Measurements from ENCODE around the gene ABHD14A.
"Not testable (repeated sequence)": the region's sequence is repeated elsewhere in the genome, so short reads cannot be mapped to it uniquely, and the experiment has no call there.

ABHD14A gene

GRCh38 chr3:51928438-51928837 is 46.4 kb upstream of the ABHD14A start:
- no peaks in the 10 kb centered on the region for H3K9me3 ChIP-seq (ENCODE audit: low read length)
- no peaks in the 10 kb centered on the region for H3F3A ChIP-seq (ENCODE audit: insufficient read depth, low read length)
- H3K4me2 ChIP-seq (ENCODE audit: low read length) = no peak overlapping the region
- H4K20me1 ChIP-seq (ENCODE audit: insufficient read depth, low read length) = no peaks in the 10 kb centered on the region
- H3K4me3 ChIP-seq (ENCODE audit: low read depth, low read length, poor library complexity, severe bottlenecking) = no peak overlapping the region
- no peaks in the 10 kb centered on the region for H3K4me1 ChIP-seq (ENCODE audit: insufficient read depth, low read length, severe bottlenecking)
- no peak overlapping the region for H2AFZ ChIP-seq (ENCODE audit: low read length)
- H3K79me2 ChIP-seq (ENCODE audit: insufficient read depth, low read length) = no peaks in the 10 kb centered on the region
- no peak overlapping the region for H3K27ac ChIP-seq (ENCODE audit: low read depth, low read length, poor library complexity, severe bottlenecking)
- no peak overlapping the region for H3K9ac ChIP-seq (ENCODE audit: low read length)
- peaks cover 12% of the 10 kb centered on the region for H3K36me3 ChIP-seq (ENCODE audit: insufficient read depth, low read length)
- no peaks in the 10 kb centered on the region for H3K27me3 ChIP-seq (ENCODE audit: insufficient read depth, low read length)
- H3K9me2 ChIP-seq (ENCODE audit: low read depth, low read length) = no peaks in the 10 kb centered on the region
- TF ChIP-seq, protein P1, sequence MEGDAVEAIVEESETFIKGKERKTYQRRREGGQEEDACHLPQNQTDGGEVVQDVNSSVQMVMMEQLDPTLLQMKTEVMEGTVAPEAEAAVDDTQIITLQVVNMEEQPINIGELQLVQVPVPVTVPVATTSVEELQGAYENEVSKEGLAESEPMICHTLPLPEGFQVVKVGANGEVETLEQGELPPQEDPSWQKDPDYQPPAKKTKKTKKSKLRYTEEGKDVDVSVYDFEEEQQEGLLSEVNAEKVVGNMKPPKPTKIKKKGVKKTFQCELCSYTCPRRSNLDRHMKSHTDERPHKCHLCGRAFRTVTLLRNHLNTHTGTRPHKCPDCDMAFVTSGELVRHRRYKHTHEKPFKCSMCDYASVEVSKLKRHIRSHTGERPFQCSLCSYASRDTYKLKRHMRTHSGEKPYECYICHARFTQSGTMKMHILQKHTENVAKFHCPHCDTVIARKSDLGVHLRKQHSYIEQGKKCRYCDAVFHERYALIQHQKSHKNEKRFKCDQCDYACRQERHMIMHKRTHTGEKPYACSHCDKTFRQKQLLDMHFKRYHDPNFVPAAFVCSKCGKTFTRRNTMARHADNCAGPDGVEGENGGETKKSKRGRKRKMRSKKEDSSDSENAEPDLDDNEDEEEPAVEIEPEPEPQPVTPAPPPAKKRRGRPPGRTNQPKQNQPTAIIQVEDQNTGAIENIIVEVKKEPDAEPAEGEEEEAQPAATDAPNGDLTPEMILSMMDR (IDR thresholded peaks at IDR 0.05; ENCODE audit: low read length) = no peak
- TF ChIP-seq EZH2 (IDR thresholded peaks at IDR 0.05; ENCODE audit: borderline replicate concordance, low read length) = no peak

- not testable (repeated sequence) for H3K4me3 ChIP-seq (ENCODE audit: low read depth, low read length, poor library complexity, severe bottlenecking); H3K79me2 ChIP-seq (ENCODE audit: insufficient read depth, low read length); H3K27ac ChIP-seq (ENCODE audit: low read depth, low read length, poor library complexity, severe bottlenecking); H3K9me2 ChIP-seq (ENCODE audit: low read depth, low read length); H3K9ac ChIP-seq (ENCODE audit: low read length); H4K20me1 ChIP-seq (ENCODE audit: insufficient read depth, low read length); H3K4me2 ChIP-seq (ENCODE audit: low read length); H3F3A ChIP-seq (ENCODE audit: insufficient read depth, low read length); H3K9me3 ChIP-seq (ENCODE audit: low read length); H3K4me1 ChIP-seq (ENCODE audit: insufficient read depth, low read length, severe bottlenecking); H2AFZ ChIP-seq (ENCODE audit: low read length); H3K27me3 ChIP-seq (ENCODE audit: insufficient read depth, low read length)
- H3K36me3 ChIP-seq (ENCODE audit: insufficient read depth, low read length) = peaks cover 17% of the 10 kb centered on the region
Measured at GRCh38 chr3:51928981-51929380, 45.9 kb upstream of the ABHD14A start.

- no peak overlapping the region for H3K4me3 ChIP-seq (ENCODE audit: low read depth, low read length, poor library complexity, severe bottlenecking)
- H3F3A ChIP-seq (ENCODE audit: insufficient read depth, low read length) = no peaks in the 10 kb centered on the region
- no peak overlapping the region for H3K27ac ChIP-seq (ENCODE audit: low read depth, low read length, poor library complexity, severe bottlenecking)
- H3K9me3 ChIP-seq (ENCODE audit: low read length) = no peaks in the 10 kb centered on the region
- TF ChIP-seq EZH2 (IDR thresholded peaks at IDR 0.05; ENCODE audit: borderline replicate concordance, low read length) = no peak
- TF ChIP-seq, protein P1 (IDR thresholded peaks at IDR 0.05; ENCODE audit: low read length) = no peak
- H3K27me3 ChIP-seq (ENCODE audit: insufficient read depth, low read length) = no peaks in the 10 kb centered on the region
- no peak overlapping the region for H2AFZ ChIP-seq (ENCODE audit: low read length)
- no peak overlapping the region for H3K9ac ChIP-seq (ENCODE audit: low read length)
- H3K9me2 ChIP-seq (ENCODE audit: low read depth, low read length) = no peaks in the 10 kb centered on the region
- peaks cover 23% of the 10 kb centered on the region for H3K36me3 ChIP-seq (ENCODE audit: insufficient read depth, low read length)
- H4K20me1 ChIP-seq (ENCODE audit: insufficient read depth, low read length) = no peaks in the 10 kb centered on the region
- no peaks in the 10 kb centered on the region for H3K4me1 ChIP-seq (ENCODE audit: insufficient read depth, low read length, severe bottlenecking)
- H3K79me2 ChIP-seq (ENCODE audit: insufficient read depth, low read length) = no peaks in the 10 kb centered on the region
- H3K4me2 ChIP-seq (ENCODE audit: low read length) = no peak overlapping the region
Measured at GRCh38 chr3:51929420-51930003, 45.4 kb upstream of the ABHD14A start.

DNA sequence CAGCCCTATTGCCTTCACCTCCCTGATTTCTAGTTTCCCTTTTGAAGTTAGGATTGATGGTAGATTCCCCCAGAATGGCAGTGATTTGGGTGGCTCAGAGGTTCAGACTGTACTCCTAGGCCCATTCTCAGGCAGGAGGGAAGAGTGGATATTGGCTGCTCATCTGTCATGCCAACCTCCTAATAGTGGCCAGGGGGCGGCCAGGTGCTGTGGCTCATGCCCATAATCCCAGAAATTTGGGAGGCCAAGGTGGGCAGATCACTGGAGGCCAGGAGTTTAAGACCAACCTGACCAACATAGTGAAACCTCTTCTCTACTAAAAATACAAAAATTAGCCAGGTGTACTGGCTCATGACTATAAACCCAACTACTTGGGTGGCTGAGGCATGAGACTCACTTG is 44.4 kb upstream of the ABHD14A start:
- Histone ChIP-seq H3K9me3 (ENCODE audit: low read length) (no peaks in the 10 kb centered on the region), H2AFZ (ENCODE audit: low read length) (no peak overlapping the region), H3K79me2 (ENCODE audit: insufficient read depth, low read length) (no peaks in the 10 kb centered on the region), H3K36me3 (ENCODE audit: insufficient read depth, low read length) (peaks cover 32% of the 10 kb centered on the region), H3K9ac (ENCODE audit: low read length) (no peak overlapping the region), H3K4me2 (ENCODE audit: low read length) (no peak overlapping the region), H3K9me2 (ENCODE audit: low read depth, low read length) (no peaks in the 10 kb centered on the region), H3K27ac (ENCODE audit: low read depth, low read length, poor library complexity, severe bottlenecking) (no peak overlapping the region), H4K20me1 (ENCODE audit: insufficient read depth, low read length) (no peaks in the 10 kb centered on the region), H3F3A (ENCODE audit: insufficient read depth, low read length) (no peaks in the 10 kb centered on the region), H3K4me1 (ENCODE audit: insufficient read depth, low read length, severe bottlenecking) (no peaks in the 10 kb centered on the region), H3K27me3 (ENCODE audit: insufficient read depth, low read length) (no peaks in the 10 kb centered on the region), H3K4me3 (ENCODE audit: low read depth, low read length, poor library complexity, severe bottlenecking) (no peak overlapping the region)
- TF ChIP-seq, protein P1 (IDR thresholded peaks at IDR 0.05; ENCODE audit: low read length) = no peak
- no peak for TF ChIP-seq EZH2 (IDR thresholded peaks at IDR 0.05; ENCODE audit: borderline replicate concordance, low read length)
